HG02943 (cell line): ENCODE results near the gene CD226.
"Not testable (repeated sequence)": the region's sequence is repeated elsewhere in the genome, so short reads cannot be mapped to it uniquely, and the experiment has no call there.

Source experiments
- ATAC-seq: cut with Tn5 transposase; IDR thresholded peaks from one replicate; pipeline ENCODE4 v1.9.1; 2021; ENCODE audit warnings: mild to moderate bottlenecking, low read depth, moderate library complexity; ENCODE audit not compliant: unreplicated experiment

Gene CD226

DNA sequence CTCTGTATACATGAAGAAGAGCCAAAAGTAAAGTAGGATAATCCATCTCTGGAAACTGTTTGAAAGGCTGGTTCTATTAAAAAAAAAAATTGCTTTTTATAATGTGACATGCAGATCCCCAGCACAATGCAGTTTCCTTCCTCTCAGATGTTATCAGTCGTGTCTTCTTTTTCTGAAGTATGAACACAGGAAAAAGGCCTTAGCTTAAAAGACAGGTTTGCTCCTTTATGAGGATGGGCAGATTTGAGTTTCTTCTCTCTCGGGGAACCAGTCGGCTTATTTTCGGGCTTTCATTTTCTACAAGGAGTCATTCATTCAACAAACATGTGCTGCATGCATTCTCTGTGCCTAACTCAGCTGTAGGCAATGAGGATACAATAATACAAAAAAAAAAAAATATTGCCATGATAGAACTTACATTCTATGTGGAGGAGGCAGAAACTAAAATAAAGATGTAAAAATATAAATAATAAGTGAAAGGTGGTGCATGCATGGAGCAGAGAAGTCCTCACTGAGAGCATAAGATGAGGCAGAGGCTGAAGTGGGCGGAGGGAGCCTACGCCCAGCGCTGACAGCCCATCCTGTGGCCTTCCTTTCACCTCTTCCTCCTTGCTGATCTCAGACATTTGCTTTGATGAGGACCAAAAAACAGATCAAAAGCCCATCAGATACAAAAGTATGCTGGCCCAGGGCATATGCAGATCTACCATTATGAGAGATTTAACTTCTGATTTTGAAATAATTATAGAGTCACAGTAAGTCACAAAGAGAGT lies at the start of gene CD226:
CD226 (minus strand) TSS at position 513 of the 773 bp plus-strand sequence; CDS start at position 46, 467 bp downstream.
- peak; percentile 45 for ATAC-seq

DNA sequence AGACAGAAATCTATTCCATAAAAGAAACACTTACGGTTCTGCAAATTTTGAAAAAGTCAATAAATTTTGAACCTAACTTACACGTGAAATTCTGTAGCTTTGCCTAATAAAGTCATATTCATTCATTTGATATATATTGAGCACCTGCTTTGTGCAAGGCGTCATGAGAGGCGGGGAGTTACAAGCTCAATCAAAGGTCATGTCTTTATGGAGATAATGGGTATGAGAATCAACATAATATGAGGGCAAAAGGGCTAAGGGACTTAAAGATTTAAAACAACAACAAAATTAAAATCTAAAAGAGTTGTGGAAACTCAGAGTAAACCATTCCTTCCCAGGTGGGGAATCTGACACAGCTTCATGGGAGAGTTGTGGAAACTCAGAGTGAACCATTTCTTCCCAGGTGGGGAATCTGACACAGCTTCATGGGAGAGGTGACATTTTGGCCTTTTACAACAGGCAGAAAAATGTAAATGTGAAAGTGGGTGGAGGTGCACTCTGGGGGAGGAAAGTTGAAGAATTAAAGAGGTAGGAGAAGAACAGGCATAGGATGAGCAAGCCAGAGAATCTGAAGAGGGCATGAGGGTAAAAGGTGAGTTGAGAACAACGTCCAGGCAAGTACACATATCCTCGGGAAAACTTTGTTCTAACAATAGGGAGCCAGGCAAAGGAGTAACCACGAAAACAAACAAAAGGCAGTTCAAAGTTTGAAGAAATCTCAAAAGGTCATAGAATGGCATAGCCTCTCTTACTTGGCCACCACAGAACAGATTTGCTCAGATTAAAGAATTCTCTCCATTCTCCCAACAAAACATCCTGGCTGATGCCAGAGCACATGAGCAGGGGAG lies 49.5 kb upstream of the CD226 start:
- no peak for ATAC-seq

DNA sequence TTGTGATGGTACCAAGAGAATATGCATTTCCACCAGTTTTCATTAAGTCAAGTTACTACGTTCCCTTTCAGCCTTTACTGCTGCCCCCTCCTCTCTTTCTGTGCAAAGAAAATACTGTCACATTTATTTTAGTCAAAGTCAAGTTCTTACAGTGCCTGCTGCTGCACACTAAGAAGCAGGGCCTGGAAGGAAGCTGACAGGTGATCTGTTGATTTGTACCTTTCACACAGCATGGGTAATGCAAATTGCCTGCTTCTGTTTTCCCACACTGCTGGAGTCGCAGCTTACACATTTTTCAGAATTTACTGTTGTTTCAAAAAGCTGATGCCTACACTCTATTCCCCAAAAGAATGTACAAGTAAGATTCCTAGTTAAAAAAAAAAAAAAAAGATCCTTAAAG lies 48.7 kb upstream of the CD226 start:
- no peak for ATAC-seq

DNA sequence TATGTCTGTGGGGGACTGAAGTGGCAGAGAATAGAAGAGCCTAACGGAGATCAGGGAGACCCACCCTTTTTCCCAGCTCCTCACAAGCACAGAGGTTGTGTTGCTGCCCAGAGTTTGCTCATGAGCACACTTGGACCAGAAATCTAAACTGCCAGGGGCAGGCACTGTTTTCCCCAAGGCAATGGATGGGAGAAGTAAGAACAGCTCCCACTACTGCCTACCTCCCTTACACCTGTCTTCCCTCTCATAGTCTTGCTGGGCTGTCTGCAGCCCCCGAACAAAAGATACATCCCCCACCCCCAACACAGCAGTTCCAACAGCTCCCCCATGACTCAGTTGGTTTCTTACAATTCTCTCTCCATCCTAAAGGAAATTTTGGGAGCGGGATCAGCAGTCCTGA lies 48.1 kb upstream of the CD226 start:
- no peak for ATAC-seq

DNA sequence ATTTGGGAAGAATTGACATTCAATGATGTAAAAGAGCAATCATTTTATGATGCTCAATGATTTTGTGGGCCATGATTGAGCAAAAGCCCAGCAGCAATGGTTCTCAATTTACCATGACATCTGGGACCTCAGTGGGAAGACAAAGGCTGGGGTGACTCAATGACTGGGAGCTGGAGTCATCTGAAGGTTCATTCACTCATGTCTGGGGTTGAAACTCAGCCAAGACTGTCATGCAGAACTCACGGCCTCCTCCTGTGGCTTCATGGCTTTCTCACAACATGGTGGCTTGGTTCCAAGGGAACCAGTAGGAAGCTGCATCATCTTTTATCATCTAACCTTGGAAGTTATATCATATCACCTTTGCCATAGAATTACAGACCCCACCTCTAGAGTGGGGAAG lies 45.1 kb upstream of the CD226 start:
- ATAC-seq, result no peak

DNA sequence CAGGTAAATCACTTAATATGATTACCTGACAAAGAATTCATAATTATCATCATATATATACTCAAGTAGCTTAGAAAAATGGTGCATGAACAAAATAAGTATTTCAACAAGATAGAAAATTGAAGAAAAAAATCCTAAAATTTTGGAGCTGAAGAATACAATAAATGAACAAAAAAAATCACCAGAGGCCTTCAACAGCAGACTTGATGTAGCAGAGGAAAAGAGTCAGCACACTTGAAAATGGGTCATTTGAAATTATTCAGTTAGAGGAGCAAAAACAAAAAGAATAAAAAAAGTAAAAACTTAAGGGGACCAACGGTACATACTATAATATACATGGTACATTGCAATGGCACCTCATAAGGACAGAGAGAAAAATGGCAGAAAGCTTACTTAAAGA lies 40.2 kb upstream of the CD226 start:
- no peak for ATAC-seq

DNA sequence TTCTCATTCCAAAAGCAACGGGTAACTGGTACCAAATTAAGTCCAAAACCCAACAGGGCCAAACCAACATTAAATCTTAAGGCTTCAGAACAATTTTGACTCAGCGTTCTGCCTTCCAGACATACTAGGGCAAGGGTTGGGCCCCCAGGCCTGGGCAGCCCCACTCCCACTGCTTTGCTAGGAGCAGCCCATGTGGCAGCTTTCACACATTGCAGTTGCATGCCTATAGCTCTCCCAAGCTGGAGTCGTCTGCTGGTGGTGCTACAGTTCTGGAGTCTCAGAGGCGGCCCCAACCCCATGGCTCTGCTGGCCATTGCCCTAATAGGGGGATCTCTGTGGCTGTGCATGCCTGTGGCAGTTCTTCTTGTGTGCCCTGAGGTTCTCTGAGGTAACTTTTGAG lies 37.6 kb upstream of the CD226 start:
- ATAC-seq, result no peak

DNA sequence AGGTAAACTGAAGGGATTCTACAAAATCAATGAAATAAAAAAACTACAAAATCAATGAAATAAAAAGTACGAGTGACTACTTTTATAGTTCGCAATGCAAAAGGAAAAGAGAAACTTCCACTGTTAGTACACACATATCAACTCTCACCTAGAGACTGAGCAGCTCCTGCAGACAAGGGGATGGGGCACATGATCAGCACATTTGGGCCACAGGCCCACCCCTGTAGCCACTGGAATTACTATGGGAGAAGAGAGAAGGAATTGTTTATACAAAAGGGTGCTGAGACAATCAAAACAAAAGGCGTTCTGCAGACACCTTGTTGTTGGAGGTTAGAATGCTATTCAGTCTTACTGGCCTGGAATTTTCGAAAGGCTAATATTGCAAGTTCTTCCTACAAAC lies 34.7 kb upstream of the CD226 start:
- ATAC-seq, result no peak

DNA sequence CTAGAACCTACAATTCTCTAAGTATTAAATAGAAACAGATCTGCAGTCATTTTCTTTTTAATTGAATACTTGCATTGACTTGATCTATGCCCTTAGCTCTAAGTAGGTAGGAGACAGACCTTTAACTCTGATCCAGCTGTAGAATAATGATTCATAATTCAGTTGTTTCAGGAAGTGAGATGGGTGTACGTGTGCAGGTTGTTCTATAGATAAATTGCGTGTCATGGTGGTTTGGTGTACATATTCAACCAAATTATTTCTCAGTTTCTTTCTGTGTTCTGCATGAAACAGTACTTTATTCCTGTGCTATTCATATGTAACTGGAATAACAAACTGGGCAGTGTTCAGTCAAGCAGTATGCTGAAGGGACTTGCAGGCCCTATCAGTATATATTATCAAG lies 34.3 kb upstream of the CD226 start:
- ATAC-seq, result peak; percentile 61

DNA sequence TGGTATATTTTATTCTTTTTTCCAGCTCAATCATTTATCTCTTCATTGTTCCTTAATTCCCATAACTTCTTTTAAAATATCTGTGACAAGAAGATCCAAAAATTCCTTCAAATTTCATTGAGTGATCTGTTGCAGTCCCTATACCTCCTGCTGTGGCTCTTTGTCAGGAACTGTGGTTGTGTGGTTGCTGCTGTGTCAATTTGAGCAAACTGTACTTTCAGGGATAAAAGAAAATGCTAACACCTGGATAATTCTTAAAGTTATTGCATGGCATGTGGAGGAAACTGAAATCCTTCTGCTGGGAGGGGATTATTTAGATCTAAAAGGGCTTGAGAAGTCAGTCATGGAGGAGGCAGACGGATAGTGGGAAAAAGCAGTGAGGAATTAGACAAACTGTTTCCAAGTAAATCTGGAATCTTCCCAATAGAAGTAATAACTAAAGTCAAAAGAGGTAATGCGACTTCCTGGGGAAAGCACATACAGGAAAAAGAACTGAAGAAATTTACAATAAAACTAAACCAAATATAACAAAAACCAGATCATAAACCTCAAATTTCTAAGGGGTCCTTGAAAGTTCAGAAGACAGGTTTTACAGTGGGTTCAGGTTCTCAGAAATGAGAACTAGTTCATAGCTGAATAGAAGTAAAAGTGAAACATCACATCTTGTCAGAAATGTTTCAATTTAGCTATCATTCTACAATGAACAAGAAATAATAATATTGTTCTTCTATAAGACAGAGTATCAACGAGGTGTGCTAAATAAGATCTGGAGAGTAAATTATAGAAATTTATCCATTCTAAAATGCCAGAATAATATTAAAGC lies 33.5 kb upstream of the CD226 start:
- peak; percentile 46 for ATAC-seq

DNA sequence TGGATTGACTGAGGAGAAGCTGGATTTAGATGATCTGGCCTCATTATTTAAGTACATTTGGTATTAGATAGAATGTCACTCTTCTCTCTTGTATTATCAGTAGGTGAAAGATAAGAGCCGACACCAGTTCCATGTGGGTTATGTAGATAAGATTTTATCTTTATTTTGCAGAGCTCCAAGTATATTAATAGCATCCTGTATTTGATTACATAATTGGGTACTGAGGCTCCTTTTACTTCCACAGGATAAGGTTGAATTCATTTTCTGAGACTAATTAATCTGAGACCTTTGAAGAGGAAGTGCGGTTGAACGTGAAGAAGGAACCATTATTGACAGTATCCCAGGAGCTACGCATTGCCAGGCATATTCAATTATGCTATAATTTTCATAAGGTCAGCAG lies 32.8 kb upstream of the CD226 start:
- ATAC-seq, result no peak

DNA sequence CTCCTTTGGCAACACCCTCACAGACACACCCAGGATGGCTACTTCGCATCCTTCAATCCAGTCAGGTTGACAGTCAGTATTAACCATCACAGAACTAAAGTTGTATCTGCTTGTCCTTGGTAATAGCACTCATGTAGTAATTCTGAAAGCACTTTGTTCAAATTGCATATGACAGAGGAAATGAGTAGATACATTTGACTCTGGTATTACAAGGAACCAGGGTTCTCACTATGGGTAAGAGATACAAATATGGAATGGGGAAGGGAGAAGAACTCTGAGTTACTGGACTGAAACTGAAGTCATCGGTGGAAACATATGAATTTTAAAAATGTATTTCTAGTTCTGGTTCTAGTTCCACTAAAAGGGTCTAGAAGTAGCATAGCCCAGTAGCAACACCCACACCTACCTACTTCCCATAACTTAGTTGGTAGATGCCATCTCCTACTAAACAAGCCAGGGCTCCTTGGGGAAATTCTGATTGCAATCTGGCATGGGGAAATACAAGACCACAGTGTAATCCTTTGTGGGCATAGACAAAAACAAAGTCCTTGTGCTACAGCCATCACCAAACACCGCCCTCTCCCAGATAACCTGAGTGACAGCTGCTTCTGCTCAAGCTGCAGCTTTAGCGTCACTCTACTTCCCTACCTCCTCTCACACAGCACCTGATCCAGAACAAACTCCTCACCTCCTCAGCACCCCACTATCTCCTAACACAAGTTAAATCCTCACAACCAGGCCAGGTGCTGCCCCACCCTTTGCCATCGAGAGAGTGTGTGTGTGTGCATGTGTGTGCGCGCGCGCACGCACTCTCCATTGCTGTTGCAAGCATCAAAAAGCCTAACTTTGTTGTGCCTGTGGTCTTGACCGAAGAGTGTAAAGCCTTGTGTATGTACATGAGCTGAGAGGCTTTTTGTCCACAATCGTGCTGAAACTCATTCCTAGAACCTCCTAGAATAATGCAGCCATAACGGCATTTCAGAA lies 31.4 kb upstream of the CD226 start:
- no peak for ATAC-seq

DNA sequence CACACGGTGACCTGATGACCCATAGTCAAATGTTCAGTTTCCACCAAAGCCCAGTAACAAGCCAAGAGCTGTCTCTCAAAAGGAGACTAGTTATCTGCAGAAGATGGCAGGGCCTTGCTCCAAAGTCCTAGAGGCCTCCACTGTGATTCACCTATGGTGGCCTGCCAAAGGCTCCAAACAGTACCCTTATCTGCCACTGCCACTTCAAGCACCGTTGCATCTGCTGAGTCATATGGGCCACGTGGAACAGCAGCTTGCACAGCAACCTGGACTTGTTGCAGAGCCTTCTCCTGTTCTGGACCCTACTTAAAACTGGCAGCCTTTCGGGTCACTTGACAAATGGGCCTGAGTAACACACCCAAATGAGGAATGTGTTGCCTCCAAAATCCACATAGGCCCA lies 27.6 kb upstream of the CD226 start:
- not testable (repeated sequence) for ATAC-seq

DNA sequence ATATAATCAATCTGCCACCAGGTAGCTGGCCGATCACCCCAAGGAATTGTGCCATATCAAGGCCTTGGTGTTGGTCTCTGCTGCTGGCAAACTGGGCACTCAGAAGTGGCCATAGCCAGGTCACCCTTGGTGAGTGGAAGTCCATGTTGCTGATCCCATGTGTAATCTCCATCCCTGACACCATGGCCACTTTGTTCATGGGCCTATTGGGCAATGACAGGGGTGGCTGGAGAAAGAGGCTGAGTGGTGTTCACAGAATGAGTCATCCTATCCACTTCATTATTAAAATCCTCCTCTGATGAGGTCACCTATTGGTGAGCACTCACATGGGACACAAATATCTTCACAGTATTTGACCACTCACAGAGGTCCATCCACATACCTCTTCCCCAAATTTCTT lies 26.7 kb upstream of the CD226 start:
- no peak for ATAC-seq

DNA sequence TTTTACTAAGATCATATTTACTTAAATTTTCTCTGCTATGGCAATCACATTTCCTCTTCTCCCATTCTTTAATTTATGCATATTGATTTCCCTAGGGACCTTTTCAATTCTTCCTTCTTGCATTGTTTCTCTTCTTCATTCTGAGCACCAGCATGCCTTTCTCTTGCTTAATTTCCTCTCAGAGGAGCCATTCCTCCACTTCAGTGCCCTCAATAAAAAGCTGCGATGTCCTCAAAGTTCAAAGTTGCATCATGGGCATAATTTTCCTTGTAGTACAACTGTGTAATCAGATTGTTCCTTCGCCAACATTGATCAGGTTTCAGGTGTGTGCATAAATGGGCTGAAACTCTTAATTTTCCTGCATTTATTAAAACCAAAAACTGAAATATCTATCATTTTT lies 21.8 kb upstream of the CD226 start:
- ATAC-seq, result no peak

DNA sequence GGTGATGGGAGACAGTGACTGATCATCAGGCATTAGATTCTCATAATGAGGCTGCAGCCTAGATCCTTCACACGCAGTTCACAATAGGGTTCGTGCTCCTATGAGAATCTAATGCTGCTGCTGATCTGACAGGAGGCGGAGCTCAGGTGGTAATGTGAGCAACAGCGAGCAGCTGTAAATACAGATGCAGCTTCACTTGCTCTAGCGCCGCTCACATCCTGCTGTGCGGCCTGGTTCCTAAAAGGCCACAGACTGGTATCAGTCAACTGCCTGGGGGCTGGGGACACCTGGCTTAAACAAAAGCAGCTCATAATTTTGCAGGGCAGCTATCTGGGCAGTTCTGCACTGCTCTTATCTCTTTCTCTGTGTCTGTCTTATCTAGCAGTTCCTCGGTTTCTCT lies 20.4 kb upstream of the CD226 start:
- ATAC-seq, result no peak

DNA sequence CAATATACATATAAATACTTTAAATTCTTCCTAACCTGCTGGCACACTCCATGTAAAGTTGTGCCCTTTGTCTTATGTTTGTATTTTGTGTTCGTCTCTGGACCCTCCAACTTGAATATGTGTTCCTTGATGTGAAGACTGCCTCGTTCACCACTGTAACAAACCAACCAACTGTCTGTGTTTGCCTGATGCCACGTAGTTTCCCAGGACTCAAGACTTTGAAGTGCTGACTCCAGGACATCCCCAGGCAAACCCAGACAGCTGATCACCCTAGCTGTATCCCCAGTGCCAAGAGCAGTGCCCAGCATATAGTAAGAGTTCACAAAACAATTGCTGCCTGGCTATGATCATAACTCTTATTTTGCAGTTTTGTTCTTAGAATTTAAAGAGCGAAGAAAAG lies 15.5 kb upstream of the CD226 start:
- no peak for ATAC-seq

DNA sequence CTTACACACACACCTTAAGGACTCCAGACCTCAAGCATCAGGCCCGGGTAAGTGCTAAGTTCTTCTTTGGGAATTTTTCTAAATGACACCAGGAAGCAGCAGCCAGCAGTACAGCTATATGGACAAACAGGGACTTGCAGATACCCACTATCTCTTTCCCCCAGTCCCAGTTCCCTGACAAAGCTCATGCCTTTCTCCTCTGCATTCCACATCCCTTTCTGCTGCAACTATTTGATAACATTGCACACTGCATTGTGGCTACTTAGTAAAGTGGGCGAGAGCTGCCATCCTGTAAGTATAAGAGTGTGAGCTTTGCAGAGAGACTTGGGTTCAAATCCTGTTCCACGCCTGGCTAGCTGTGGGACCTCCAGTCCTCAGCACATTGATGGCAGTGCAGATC lies 14.0 kb upstream of the CD226 start:
- no peak for ATAC-seq

DNA sequence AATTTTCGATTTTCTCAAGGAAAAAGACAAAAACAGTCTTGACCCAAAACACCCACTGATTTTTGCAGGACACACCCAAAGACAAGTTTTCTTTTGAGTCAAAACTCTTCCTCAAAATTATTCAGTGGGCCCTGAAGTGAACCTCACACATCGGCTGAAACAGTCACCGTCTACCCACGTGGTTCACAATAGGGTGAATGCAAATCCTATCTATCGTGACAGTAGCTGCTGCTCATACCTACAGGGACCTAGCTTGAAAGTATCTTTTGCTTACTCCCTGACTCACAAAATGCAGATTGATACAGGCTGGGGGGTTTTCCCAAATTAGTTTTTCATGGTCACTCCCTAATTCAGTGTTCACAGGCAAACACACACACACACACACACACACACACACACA lies 10.7 kb upstream of the CD226 start:
- no peak for ATAC-seq

DNA sequence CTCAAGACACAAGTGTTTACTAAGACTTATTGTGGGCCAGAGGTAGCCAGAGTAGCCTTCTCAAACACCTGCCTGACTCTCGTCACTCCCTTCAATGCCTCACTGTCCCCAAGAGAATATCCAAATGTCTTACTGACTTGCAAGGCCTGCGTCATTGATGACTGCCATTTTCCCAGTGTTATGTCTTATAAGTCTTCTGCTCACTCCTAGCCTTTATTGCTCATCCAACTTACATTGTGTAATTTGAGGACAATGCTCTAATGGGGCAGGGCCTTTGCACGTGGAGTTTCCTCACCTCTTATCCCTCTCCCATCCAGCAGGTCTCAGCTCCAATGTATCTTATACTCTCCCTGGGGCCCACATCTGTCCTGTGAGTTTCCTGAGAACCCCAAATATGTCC lies 10.1 kb upstream of the CD226 start:
- no peak for ATAC-seq
